SKM-1 treated with dmso at 0.1 percent for 144 hours (cell line): ENCODE data around the gene C15orf61.

ENCODE experiments used
- DNase-seq: peaks from one replicate; lab custom pipeline; 2025; ENCODE audit not compliant: unreplicated experiment; lab: John Stamatoyannopoulos, UW

C15orf61 gene

DNA sequence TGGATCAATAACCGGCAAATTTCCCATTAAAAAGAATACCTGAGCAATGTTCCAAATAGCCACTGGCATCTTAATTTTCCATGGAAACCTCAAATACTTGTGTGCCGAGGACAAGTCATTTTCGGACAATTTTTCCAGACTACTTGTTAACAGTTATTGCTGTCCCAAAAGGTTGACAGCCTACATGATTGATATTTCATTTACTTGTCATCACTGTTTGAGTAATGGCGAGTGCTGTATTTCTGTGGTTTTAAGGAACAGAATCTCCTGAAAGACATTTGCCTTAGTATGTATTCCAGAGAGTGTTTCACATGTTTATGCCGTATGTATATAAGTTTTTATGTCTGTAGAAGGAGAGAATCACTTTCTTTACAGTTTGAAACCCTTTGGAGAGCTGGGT is 58.2 kb downstream of the C15orf61 start:
- no peak for DNase-seq
